Thyroid gland (tissue), 4 donors: ENCODE data around the gene GIPC2.

Experiments used
- CTCF ChIP-seq, 6 experiments: fragments of 200-600 bp in 3 of 6; fragments of 450-650 bp in 3 of 6; sonication (generic) in 3 of 6; IDR thresholded peaks; one replicate each; pipeline ENCODE4 v1.5.1; 2016 to 2019; ENCODE audit warnings: antibody characterized with exemption in 6 of 6, mild to moderate bottlenecking in 2 of 6, inconsistent platforms in 1 of 6, moderate library complexity in 1 of 6
- POLR2A ChIP-seq, 2 donors: fragments of 450-650 bp; IDR thresholded peaks; one replicate each; pipeline ENCODE4 v1.6.1; 2017; ENCODE audit warnings: antibody characterized with exemption in 2 of 2, mild to moderate bottlenecking in 2 of 2, moderate library complexity in 1 of 2

GRCh38 chr1:78102082-78102481, 56.3 kb downstream of the GIPC2 start:
- TF ChIP-seq CTCF (IDR thresholded peaks at IDR 0.05) (no peak), POLR2A (IDR thresholded peaks at IDR 0.05) (no peak)
